Measurements from ENCODE around the gene SORT1.

- TF ChIP-seq CTCF (IDR thresholded peaks at IDR 0.05; ENCODE audit: insufficient read depth, low read length, poor library complexity, severe bottlenecking) = no peak
- TF ChIP-seq EZH2phosphoT487 (conservative IDR thresholded peaks at IDR 0.05; ENCODE audit: low read length) = no peak
These were observed 137.8 kb downstream of the SORT1 start for GRCh38 chr1:109259674-109260557.

Data from SU-DHL-6 (cell line).